ENCODE data around the gene C16orf74. TPM values are rescaled to one million over a fixed set of nuclear protein-coding genes. Genes with fewer than 3 reads are reported as not detected.
A peak's percentile ranks its signal among the peaks of the same experiment; 100 is the strongest.

C16orf74 gene
- total and polyA plus RNA-seq, 2 of the 13 experiments (the other 11 are each of a cell fraction or from before 2014, with no cell fraction given), result 0.13 to 0.29 TPM

GRCh38 chr16:85724126-85724879 lies 26.6 kb downstream of the C16orf74 start:
- no peaks in the 10 kb centered on the region for H3K36me3 ChIP-seq (replicated peaks in 1 of 2; ENCODE audit: control insufficient read depth in 1 of 2, insufficient read depth in 2 of 2, low read length in 2 of 2)
- no peaks in the 10 kb centered on the region for H3K79me2 ChIP-seq (ENCODE audit: insufficient read depth, low read length)
- 47% methylated on average over 17 of the region's 20 CpGs for WGBS (ENCODE audit: low lambda C conversion rate)
- H4K20me1 ChIP-seq (ENCODE audit: insufficient read depth, low read length), result no peaks in the 10 kb centered on the region
- no peaks in the 10 kb centered on the region for H3K9me3 ChIP-seq (ENCODE audit: low read length)
- intact Hi-C loops (cut with micrococcal nuclease; ENCODE audit: unreplicated experiment), result no loop called here
- H3K27me3 ChIP-seq (ENCODE audit: control insufficient read depth in 1 of 2, insufficient read depth in 2 of 2, low read length in 2 of 2), result peaks cover 0 to 9% of the 10 kb centered on the region in 2 experiments; a peak in 3 of 5 replicates
- H3K27ac ChIP-seq (ENCODE audit: extremely low read length, insufficient read depth, low read length), result no peak overlapping the region
- ATAC-seq, result peak; percentile 56
- no peak overlapping the region for H2AFZ ChIP-seq (ENCODE audit: low read length)
- ChIA-PET CTCF (ENCODE audit: low intra/inter-chr PET ratio, low total read pairs) (no interaction called here), POLR2A (no interaction called here)
- peaks cover 18% of the 10 kb centered on the region for H3K4me1 ChIP-seq (ENCODE audit: insufficient read depth, low read length)
- DNase-seq (ENCODE audit: low spot score), result no peak
- H3K4me2 ChIP-seq (ENCODE audit: low read depth, low read length), result peak overlapping the region; percentile 4; the same call in 1 of the 2 replicates
- no peak overlapping the region for H3K4me3 ChIP-seq (replicated peaks in 1 of 3; ENCODE audit: insufficient read depth in 1 of 3, low read depth in 2 of 3, low read length in 3 of 3)
- no peak for FAIRE-seq
- BruUV-seq (replicated peaks), result no TSS peak
- no peak overlapping the region for H3K9ac ChIP-seq (ENCODE audit: insufficient read depth, low read depth, low read length)
- in situ Hi-C loops (cut with HindIII; ENCODE audit: extremely low pct_ligation_motif_present, low pct_unique_long_range_greater_than_20kb), result no loop called here
- no peak for TF ChIP-seq ARID5B (CRISPR knock-in tag; IDR thresholded peaks at IDR 0.05)
- TF ChIP-seq MYC (CRISPR knock-in tag; IDR thresholded peaks at IDR 0.05; ENCODE audit: borderline replicate concordance), result peak; percentile 24; the same call in 1 of the 2 replicates
- peak; percentile 79 for TF ChIP-seq MAX (IDR thresholded peaks at IDR 0.05)
- TF ChIP-seq MLLT10 (CRISPR knock-in tag; IDR thresholded peaks at IDR 0.05), result no peak
- TF ChIP-seq ZNF547 (CRISPR knock-in tag; IDR thresholded peaks at IDR 0.05), result 0 out of 2 replicates have a peak, but pooled peaks have one; percentile 58
- TF ChIP-seq HDAC1 (CRISPR knock-in tag; IDR thresholded peaks at IDR 0.05), result peak; percentile 52; the same call in 1 of the 2 replicates
- no peak for TF ChIP-seq ZNF619 (CRISPR knock-in tag; IDR thresholded peaks at IDR 0.05)
- TF ChIP-seq USF2 (IDR thresholded peaks at IDR 0.05; ENCODE audit: low read depth, low read length), result no peak
- peak; percentile 61; the same call in 1 of the 2 replicates for TF ChIP-seq USF2 (CRISPR knock-in tag; IDR thresholded peaks at IDR 0.05; ENCODE audit: borderline replicate concordance)
- 0 out of 2 replicates have a peak, but pooled peaks have one; percentile 12 for TF ChIP-seq SRY (CRISPR knock-in tag; IDR thresholded peaks at IDR 0.05)
- 0 out of 2 replicates have a peak, but pooled peaks have one; percentile 39 for TF ChIP-seq BCL3 (CRISPR knock-in tag; IDR thresholded peaks at IDR 0.05)
- TF ChIP-seq ZNF432 (CRISPR knock-in tag; IDR thresholded peaks at IDR 0.05; ENCODE audit: borderline replicate concordance), result no peak
